ENCODE data around the gene BLOC1S6. TPM values are rescaled to one million over a fixed set of nuclear protein-coding genes. Genes with fewer than 3 reads are reported as not detected.

BLOC1S6 gene
- total and polyA plus RNA-seq, 12 donors = 9.9 to 87.1 (median 50.7) TPM

- no peak overlapping the region for H3K4me3 ChIP-seq
- H3K27ac ChIP-seq = peak overlapping the region in 1 of 5 donors; percentile 0
- H3K4me1 ChIP-seq (replicated peaks in 1 of 2) = no peaks in the 10 kb centered on the region
- no peaks in the 10 kb centered on the region for H3K9me3 ChIP-seq (replicated peaks in 1 of 3)
- intact Hi-C loops (cut with DNase I) = no loop called here
- H3K27me3 ChIP-seq = no peaks in the 10 kb centered on the region
- WGBS, 4 donors = 81 to 92% (median 86%) methylated on average over 6 of the region's 6 CpGs
- no peaks in the 10 kb centered on the region for H3K36me3 ChIP-seq (replicated peaks in 1 of 2)
- TF ChIP-seq POLR2A (IDR thresholded peaks at IDR 0.05) = no peak
- no peak for TF ChIP-seq CTCF (IDR thresholded peaks at IDR 0.05)
- no peak for DNase-seq
These were observed 67.6 kb downstream of the BLOC1S6 start for GRCh38 chr15:45654749-45655148.

GRCh38 chr15:45657254-45657653 lies 70.1 kb downstream of the BLOC1S6 start:
- Histone ChIP-seq H3K4me3 (no peak overlapping the region), H3K9me3 (replicated peaks in 1 of 3) (no peaks in the 10 kb centered on the region), H3K36me3 (replicated peaks in 1 of 2) (peaks cover 0 to 7% of the 10 kb centered on the region in 2 donors), H3K4me1 (replicated peaks in 1 of 2) (peaks cover 0 to 6% of the 10 kb centered on the region in 2 donors), H3K27me3 (no peaks in the 10 kb centered on the region), H3K27ac (no peak overlapping the region)
- intact Hi-C loops (cut with DNase I) = no loop called here
- WGBS, 4 donors = 86 to 100% (median 94%) methylated on average over 2 of the region's 2 CpGs
- DNase-seq = no peak
- TF ChIP-seq POLR2A (IDR thresholded peaks at IDR 0.05) = no peak
- no peak for TF ChIP-seq CTCF (IDR thresholded peaks at IDR 0.05)

GRCh38 chr15:45657764-45658545 lies 70.8 kb downstream of the BLOC1S6 start:
- Histone ChIP-seq H3K27ac (no peak overlapping the region), H3K36me3 (replicated peaks in 1 of 2) (peaks cover 0 to 12% of the 10 kb centered on the region in 2 donors), H3K4me1 (replicated peaks in 1 of 2) (peaks cover 0 to 6% of the 10 kb centered on the region in 2 donors), H3K9me3 (replicated peaks in 1 of 3) (no peaks in the 10 kb centered on the region), H3K27me3 (no peaks in the 10 kb centered on the region), H3K4me3 (no peak overlapping the region)
- intact Hi-C loops (cut with DNase I) = no loop called here
- no peak for DNase-seq
- no peak for TF ChIP-seq CTCF (IDR thresholded peaks at IDR 0.05)
- no peak for TF ChIP-seq POLR2A (IDR thresholded peaks at IDR 0.05)
- 81 to 91% (median 84%) methylated on average over 8 of the region's 8 CpGs for WGBS, 4 donors

Small RNAs within 50 kb of the gene (small RNA-seq; reads per million reads assigned to genes)
- gene DPPA5P2 = 0 reads per million in 2 donors
- 0 reads per million in 2 donors for gene RF00019

Other genes starting within 250 kb of the BLOC1S6 start
- 10 to 100 TPM in 8 of 9 donors, 1 to 10 TPM in 1; 3.6 to 73.2 (median 31.4) TPM for gene GATM, start 208.8 kb upstream of the BLOC1S6 start, total RNA-seq
- 10 to 100 TPM in 1 of 3 donors, 1 to 10 TPM in 2; 6.8 to 10.9 (median 8.6) TPM for gene GATM, start 208.8 kb upstream of the BLOC1S6 start, polyA plus RNA-seq
- 10 to 100 TPM in 1 of 9 donors, 1 to 10 TPM in 8; 4.7 to 10.6 (median 6.9) TPM for gene SLC30A4, start 64.6 kb upstream of the BLOC1S6 start, total RNA-seq
- gene SLC30A4, start 64.6 kb upstream of the BLOC1S6 start, polyA plus RNA-seq = 1 to 10 TPM; 1.5 to 3.8 (median 1.9) TPM
- 10 to 100 TPM in 8 of 9 donors, 1 to 10 TPM in 1; 2.9 to 92.7 (median 40.8) TPM for gene SQOR, start 47.6 kb downstream of the BLOC1S6 start, total RNA-seq
- 10 to 100 TPM; 16.6 to 27.2 (median 19.9) TPM for gene SQOR, start 47.6 kb downstream of the BLOC1S6 start, polyA plus RNA-seq

All from adrenal gland (tissue), 12 donors.